Body of pancreas (tissue), 4 donors: Measurements from ENCODE around the gene PKN3.

Experiments
- POLR2A ChIP-seq, 3 donors: fragments of 450-650 bp; IDR thresholded peaks; one replicate each; pipeline ENCODE4 v1.6.1; 2016; ENCODE audit warnings: antibody characterized with exemption in 3 of 3, mild to moderate bottlenecking in 2 of 3
- TF ChIP-seq, protein P1 (sequence below), 7 experiments: fragments of 450-650 bp in 4 of 7; fragments of 200-600 bp in 3 of 7; sonication (generic) in 3 of 7; IDR thresholded peaks; one replicate each; pipeline ENCODE4 v1.5.1; 2016 to 2019; ENCODE audit warnings: antibody characterized with exemption in 7 of 7

DNA sequence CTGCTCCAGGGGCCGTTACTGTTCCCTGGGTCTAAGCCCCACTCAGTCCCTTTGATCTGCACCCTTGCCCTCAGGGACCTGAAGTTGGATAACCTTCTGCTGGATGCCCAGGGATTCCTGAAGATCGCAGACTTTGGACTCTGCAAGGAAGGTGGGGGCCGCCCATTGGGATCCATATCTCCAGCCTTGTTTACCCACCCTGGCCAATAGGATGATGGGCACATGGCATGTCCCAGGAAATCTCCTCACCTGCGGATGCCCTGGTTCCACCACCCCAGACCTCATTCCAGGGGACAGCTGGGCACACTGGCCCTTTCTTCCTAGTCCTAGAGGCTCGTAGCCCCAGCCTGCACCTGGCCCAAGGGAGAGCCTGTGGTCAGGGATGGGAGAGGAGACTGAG lies 16.2 kb downstream of the PKN3 start:
- TF ChIP-seq POLR2A (IDR thresholded peaks at IDR 0.05): no peak
- TF ChIP-seq, protein P1, sequence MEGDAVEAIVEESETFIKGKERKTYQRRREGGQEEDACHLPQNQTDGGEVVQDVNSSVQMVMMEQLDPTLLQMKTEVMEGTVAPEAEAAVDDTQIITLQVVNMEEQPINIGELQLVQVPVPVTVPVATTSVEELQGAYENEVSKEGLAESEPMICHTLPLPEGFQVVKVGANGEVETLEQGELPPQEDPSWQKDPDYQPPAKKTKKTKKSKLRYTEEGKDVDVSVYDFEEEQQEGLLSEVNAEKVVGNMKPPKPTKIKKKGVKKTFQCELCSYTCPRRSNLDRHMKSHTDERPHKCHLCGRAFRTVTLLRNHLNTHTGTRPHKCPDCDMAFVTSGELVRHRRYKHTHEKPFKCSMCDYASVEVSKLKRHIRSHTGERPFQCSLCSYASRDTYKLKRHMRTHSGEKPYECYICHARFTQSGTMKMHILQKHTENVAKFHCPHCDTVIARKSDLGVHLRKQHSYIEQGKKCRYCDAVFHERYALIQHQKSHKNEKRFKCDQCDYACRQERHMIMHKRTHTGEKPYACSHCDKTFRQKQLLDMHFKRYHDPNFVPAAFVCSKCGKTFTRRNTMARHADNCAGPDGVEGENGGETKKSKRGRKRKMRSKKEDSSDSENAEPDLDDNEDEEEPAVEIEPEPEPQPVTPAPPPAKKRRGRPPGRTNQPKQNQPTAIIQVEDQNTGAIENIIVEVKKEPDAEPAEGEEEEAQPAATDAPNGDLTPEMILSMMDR (IDR thresholded peaks at IDR 0.05): no peak
